NOMO-1 treated with dmso at 0.1 percent for 144 hours (cell line): ENCODE data around the gene NRIP2.
"Not testable (repeated sequence)": the region's sequence is repeated elsewhere in the genome, so short reads cannot be mapped to it uniquely, and the experiment has no call there.

ENCODE experiments used
- DNase-seq: peaks from one replicate; lab custom pipeline; 2025; ENCODE audit not compliant: unreplicated experiment; lab: John Stamatoyannopoulos, UW

NRIP2 gene

DNA sequence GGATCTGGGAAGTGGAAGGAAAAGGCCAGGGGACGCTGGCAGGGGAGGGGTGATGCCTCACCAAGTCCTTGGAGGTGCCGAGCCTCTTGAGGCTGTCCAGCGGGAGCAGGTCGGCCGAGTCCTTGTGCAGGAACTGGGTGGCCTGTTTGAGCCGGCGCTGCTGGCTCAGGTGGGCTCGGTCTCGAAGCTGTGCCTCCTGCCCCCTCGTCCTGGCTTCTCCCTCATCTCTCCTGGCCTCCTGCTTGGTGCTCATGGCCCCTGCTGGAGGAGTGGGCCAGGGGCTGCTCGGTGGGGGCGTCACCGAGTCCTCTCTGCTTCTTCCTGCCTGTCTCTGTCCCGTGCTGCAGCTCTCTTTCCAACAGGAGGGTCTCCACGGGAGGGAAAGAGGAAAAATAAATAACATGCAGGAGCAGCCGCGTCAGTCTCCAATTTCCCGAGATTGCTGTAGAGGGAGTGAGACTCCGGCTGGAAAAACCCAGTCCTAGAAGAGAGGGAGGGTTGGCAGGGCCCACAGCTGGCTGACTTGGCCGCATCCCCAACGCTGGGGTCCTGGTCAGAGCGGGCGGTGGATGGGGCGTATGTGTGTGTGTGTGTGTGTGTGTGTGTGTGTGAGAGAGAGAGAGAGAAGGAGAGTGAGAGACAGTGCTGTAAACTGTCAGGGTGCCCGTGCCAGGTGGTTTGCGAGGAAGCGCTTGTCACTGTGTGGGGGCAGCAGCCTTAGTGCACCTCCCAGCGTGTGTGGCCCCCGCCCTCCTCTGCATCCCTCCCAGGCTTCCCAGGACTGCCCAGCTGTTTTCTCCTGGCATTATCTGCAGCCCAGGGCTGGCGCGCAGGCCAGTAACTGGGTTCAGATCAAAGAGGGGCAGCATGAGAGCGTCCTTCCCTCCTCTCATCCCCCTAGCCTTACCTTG is at the start of gene NRIP2:
Gene NRIP2, minus strand, starts transcription at position 455 of the 911 bp plus-strand sequence. Its CDS starts 52 bp downstream, at position 403.
- no peak for DNase-seq

GRCh38 chr12:2879853-2880252 is 45.0 kb upstream of the NRIP2 start:
- DNase-seq = no peak

DNA sequence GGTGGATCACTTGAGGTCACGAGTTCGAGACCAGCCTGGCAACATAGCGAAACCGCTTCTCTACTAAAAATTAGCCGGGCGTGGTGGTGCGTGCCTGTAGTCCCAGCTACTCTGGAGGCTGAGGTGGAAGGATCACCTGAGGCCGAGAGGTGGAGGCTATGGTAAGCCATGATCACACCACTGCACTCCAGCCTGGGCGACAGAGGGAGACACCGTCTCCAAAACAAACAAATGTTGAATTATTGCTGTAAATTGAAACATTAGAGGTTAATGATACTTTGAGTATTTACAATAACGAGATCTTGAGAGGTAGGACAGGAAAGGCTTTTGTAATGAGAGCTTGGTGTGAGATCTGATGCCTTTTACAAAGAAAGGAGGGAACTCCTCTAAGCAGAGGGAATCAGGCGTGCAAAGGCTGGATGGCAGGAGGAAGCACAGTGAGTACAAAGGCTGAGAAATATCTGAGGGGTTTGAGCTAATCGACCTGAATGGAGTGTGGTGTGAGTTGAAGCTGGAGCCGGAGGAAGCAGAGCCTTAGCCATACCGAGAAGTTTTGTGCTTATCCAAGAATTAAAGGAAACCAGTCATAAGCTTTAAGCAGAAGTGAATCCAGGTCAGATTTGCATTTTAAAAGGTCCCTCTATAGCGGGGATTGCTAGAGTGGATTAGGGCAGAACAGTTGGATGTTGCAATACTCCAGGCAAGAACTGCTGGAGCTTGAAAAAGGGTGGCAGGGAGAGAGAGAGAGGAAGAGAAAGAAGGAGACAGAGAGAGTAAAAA is 43.3 kb upstream of the NRIP2 start:
- DNase-seq = peak; percentile 94

GRCh38 chr12:2877047-2877952 is 42.5 kb upstream of the NRIP2 start, which contains the start of the genes FOXM1 and RHNO1:
Gene FOXM1, minus strand, starts transcription at chr12:2877174. Its CDS starts 2,696 bp downstream, at chr12:2874478.
Gene RHNO1, plus strand, starts transcription at chr12:2877223. Its CDS starts 8,144 bp downstream, at chr12:2885367.
- peak; percentile 65 for DNase-seq

DNA sequence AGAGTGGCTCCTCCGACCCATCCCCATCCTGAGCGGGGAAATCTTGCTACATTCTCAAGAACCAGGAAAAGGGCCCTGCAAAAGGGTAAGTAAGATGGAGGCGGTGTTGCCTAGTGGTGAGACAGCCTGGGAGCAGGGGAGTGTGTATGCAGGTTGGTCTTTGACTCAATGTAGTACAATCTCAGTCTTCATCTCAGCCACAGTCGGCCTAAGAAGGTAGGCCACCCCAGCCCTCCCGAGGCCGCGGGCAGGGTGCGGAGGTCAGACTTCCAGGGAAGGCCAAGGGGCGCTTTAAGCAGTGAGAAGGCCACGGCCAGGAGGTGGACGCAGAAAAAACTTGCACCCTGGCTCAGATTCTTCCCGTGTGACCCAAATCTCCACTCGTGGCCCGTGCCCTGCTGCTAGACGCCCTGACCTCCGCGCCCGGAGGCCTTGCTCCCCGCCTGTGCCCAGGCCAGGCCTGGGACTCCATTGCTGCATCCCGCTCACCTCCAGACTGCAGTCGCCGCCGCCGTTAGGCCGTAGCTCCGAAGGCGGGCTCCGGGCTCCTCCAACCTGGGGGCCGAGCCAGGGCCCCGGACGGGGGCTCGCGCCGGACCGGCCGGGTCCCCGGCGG is 41.7 kb upstream of the NRIP2 start:
- DNase-seq = peak; percentile 7

DNA sequence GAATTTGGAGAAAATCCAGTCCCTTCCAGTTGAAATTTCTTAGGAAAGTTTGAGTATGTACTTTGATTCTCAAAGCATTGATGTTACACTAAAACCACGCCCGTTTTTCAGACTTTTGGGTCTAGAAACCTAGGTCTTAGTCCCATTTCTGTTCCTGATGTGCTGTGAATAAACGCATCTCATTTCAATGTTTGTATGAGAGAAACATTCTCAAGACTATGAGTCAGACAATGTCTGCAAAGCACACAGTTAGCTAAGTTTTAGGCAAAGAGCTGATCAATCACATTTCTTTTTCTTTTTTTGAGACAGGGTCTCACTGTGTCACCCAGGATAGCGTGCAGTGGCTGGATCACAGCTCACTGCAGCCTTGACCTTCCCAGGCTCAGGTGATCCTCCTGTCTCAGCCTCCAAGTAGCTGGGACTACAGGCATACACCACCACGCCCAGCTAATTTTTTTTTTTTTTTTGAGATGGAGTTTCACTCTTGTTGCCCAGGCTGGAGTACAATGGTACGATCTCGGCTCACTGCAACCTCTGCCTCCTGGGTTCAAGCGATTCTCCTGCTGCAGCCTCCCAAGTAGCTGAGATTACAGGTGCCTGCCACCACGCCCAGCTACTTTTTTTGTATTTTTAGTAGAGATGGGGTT is 34.3 kb upstream of the NRIP2 start:
- not testable (repeated sequence) for DNase-seq

DNA sequence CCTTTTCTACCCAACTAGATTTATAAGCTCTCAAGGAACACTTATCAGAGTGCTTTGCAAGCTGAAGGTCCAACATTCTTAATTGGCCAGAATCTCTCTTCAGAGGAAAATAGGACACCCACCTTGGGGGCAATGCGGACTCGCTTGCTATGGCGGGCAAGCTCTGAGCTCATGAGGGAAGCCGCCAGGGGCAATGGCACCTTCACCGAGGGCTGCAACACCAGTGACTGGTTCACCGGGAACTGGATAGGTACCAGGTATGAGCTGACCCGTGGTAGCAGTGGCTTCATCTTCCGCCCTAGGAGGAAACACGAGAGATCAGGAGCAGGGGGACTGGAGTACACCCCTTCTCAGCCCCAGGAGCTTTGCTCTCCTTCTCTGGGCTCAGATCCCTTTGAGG is 29.4 kb upstream of the NRIP2 start:
- no peak for DNase-seq

GRCh38 chr12:2863402-2863801 is 28.6 kb upstream of the NRIP2 start:
- DNase-seq = not testable (repeated sequence)

DNA sequence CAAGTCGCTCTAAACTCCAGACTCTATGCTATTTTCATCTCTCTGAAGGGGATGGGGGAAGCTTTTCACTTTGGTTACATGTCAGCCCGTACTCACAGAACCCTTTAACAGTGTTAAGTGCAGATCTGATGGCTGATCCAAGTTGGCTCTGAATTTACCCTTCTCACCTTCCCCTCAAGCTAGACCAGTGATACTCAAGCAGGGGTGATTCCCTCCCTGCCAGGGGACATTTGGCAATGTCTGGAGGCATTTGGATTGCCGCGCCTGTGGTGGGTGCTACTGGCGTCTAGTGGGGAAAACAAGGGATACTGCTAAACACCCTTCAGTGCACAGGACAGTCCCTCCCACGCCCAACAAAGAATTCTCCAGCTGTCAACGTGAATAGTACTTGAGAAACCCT is 28.0 kb upstream of the NRIP2 start:
- DNase-seq = no peak

- no peak for DNase-seq
Measured at GRCh38 chr12:2860170-2860569, 25.3 kb upstream of the NRIP2 start.

- no peak for DNase-seq
Measured at GRCh38 chr12:2858944-2859421, 24.1 kb upstream of the NRIP2 start.

DNA sequence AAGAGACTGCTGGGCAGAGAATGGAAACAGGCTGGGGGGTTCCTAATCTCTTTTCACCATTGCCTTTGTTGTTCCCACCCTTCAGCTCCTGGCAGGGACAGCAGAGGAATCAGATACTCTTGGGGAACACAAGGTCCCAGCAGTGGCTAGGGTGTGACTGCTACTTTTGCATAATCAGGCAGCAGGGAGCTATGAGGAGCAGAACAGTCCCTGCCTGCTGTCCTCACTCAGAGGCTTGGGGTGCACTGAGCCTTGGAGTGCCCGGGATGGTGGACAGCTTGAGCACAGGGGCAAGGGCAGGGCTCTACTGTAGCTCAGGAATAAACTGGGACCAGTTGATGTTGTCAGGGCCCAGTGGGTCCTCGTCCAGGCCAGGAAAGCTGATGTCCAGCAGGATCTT is 23.5 kb upstream of the NRIP2 start:
- no peak for DNase-seq

- DNase-seq = no peak
Measured at GRCh38 chr12:2857576-2857975, 22.7 kb upstream of the NRIP2 start.

DNA sequence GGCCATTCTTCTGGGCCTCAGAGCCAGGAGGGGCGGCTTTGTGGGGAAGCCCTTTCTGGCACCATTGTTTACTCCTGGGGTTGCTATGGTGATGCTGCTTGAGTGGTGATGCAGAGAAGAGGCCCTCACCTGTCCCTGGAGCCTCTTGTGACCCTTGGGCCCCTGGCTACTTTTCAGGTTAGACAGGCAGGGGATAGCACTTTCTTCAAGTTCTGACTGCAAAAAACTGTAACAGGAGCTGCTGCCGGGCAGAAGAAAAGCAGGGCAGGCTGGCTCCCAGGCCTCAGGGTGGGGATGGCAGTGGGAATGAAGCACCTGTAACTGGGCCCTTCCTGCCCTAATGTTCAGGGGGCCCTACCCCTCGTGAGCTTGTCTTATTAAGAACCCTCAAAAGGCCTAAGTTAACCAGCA is 22.2 kb upstream of the NRIP2 start, which contains the start of gene TEX52:
Gene TEX52, minus strand, starts transcription at position 19 of the 411 bp plus-strand sequence. Its CDS starts 13 bp downstream, at position 6.
- no peak for DNase-seq

GRCh38 chr12:2856051-2856450 is 21.2 kb upstream of the NRIP2 start:
- DNase-seq = no peak

- DNase-seq = no peak
Measured at GRCh38 chr12:2855546-2855945, 20.7 kb upstream of the NRIP2 start.

GRCh38 chr12:2854669-2855453 is 20.0 kb upstream of the NRIP2 start:
- DNase-seq = no peak

DNA sequence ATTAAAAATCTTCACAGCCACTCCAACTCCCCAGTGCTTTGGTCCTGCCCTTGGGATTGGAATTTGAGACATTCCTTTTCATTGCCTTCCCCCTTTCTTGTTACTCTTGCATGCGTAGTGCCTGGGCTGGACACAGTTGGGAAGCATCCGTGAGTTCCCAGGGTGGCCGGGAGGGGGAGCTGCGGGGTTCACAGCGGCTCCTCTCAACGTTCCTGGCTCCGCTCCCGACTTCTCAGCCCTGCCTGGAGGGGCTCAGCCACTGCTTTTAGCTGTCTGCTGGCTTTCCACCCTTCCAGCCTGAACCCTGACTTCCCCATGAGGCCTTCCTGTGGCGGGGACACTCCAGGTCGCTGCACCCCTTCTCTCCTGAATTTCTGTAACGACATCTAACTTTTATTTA is 18.8 kb upstream of the NRIP2 start:
- DNase-seq = no peak

DNA sequence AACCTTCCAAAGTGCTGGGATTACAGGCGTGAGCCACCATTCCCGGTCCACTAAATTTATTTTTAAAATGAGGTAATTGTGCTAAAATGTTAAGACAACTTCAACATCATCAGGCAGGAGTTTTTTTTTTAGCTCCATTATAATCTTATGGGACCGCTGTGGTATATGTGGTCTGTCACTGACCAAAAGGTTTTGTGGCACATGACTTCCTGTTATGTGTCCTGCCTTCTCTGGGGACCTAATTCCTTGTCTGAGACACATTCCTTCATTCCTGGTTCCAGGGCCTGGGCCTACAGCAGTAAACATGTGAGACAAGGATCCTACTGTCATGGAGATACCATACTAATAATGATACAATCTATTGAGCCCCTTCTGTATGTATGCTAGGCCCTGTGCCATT is 17.1 kb upstream of the NRIP2 start:
- DNase-seq = no peak
